Stimulated activated CD4-positive, alpha-beta T cell treated with anti-CD3 and anti-CD28 coated beads, TNF-alpha, amount 100 ng/mL, for 24 hours (primary cell): ENCODE results near the gene ANO6.

Source experiments
- DNase-seq, 3 experiments: peaks; one replicate each; pipeline ENCODE4 v3.0.0-alpha.2; 2020; ENCODE audit warnings: low read depth in 3 of 3

Gene ANO6

GRCh38 chr12:45458238-45458637 is 242.3 kb downstream of the ANO6 start:
- no peak for DNase-seq

GRCh38 chr12:45458854-45459807 is 243.2 kb downstream of the ANO6 start:
- DNase-seq: no peak

GRCh38 chr12:45462506-45462905 is 246.6 kb downstream of the ANO6 start:
- no peak for DNase-seq

- DNase-seq: no peak
These were observed 248.8 kb downstream of the ANO6 start for GRCh38 chr12:45464699-45465098.

- DNase-seq: no peak
These were observed 253.1 kb downstream of the ANO6 start for GRCh38 chr12:45468751-45469615.

GRCh38 chr12:45469902-45470301 is 254.0 kb downstream of the ANO6 start:
- no peak for DNase-seq

- DNase-seq: no peak
These were observed 257.7 kb downstream of the ANO6 start for GRCh38 chr12:45473636-45474035.

- DNase-seq: no peak
These were observed 259.7 kb downstream of the ANO6 start for GRCh38 chr12:45475594-45475993.

GRCh38 chr12:45477526-45477925 is 261.6 kb downstream of the ANO6 start:
- no peak for DNase-seq

- DNase-seq: no peak
These were observed 263.0 kb downstream of the ANO6 start for GRCh38 chr12:45478931-45479330.

- no peak for DNase-seq
These were observed 265.9 kb downstream of the ANO6 start for GRCh38 chr12:45481746-45482145.

- no peak for DNase-seq
These were observed 267.7 kb downstream of the ANO6 start for GRCh38 chr12:45483571-45483970.
